Rectal smooth muscle tissue (tissue), 1 donor: ENCODE measurements around the gene AKAP10.
"Not testable (repeated sequence)": the region's sequence is repeated elsewhere in the genome, so short reads cannot be mapped to it uniquely, and the experiment has no call there.

ENCODE experiments used
- H3K27ac ChIP-seq: one replicate; pipeline ENCODE4 v1.7.0; 2013; ENCODE audit warnings: low read depth, low read length, inconsistent platforms
- H3K27me3 ChIP-seq: one replicate; pipeline ENCODE4 v1.7.0; 2013; ENCODE audit warnings: low read length; ENCODE audit not compliant: control insufficient read depth, insufficient read depth
- H3K36me3 ChIP-seq: one replicate; pipeline ENCODE4 v1.7.0; 2013; ENCODE audit warnings: low read length; ENCODE audit not compliant: control insufficient read depth, insufficient read depth
- H3K4me1 ChIP-seq: one replicate; pipeline ENCODE4 v1.7.0; 2013; ENCODE audit warnings: low read length; ENCODE audit not compliant: control insufficient read depth, insufficient read depth
- H3K4me3 ChIP-seq: one replicate; pipeline ENCODE4 v1.7.0; 2013; ENCODE audit warnings: low read length
- H3K9ac ChIP-seq: one replicate; pipeline ENCODE4 v1.7.0; 2013; ENCODE audit warnings: low read length

AKAP10 gene

GRCh38 chr17:19962954-19963353 is 14.7 kb downstream of the AKAP10 start:
- H3K27ac ChIP-seq, H3K4me3 ChIP-seq, H3K27me3 ChIP-seq, H3K36me3 ChIP-seq, H3K9ac ChIP-seq, H3K4me1 ChIP-seq: not testable (repeated sequence)

- Histone ChIP-seq H3K4me3 (no peak overlapping the region), H3K4me1 (no peaks in the 10 kb centered on the region), H3K27me3 (no peaks in the 10 kb centered on the region), H3K36me3 (peaks cover 6% of the 10 kb centered on the region), H3K9ac (no peak overlapping the region), H3K27ac (no peak overlapping the region)
Observed at GRCh38 chr17:19958023-19958422, 19.6 kb downstream of the AKAP10 start.

GRCh38 chr17:19955099-19955498 is 22.5 kb downstream of the AKAP10 start:
- H3K4me3 ChIP-seq: no peak overlapping the region
- no peak overlapping the region for H3K27ac ChIP-seq
- no peak overlapping the region for H3K9ac ChIP-seq
- no peaks in the 10 kb centered on the region for H3K27me3 ChIP-seq
- H3K36me3 ChIP-seq: peaks cover 6% of the 10 kb centered on the region
- H3K4me1 ChIP-seq: no peaks in the 10 kb centered on the region

GRCh38 chr17:19951411-19951810 is 26.2 kb downstream of the AKAP10 start:
- not testable (repeated sequence) for H3K4me1 ChIP-seq, H3K4me3 ChIP-seq, H3K27ac ChIP-seq, H3K27me3 ChIP-seq, H3K36me3 ChIP-seq, H3K9ac ChIP-seq

- not testable (repeated sequence) for H3K4me1 ChIP-seq, H3K27me3 ChIP-seq, H3K4me3 ChIP-seq, H3K36me3 ChIP-seq, H3K27ac ChIP-seq, H3K9ac ChIP-seq
Observed at GRCh38 chr17:19950624-19951195, 26.9 kb downstream of the AKAP10 start.

GRCh38 chr17:19948116-19948943 is 29.3 kb downstream of the AKAP10 start:
- no peak overlapping the region for H3K4me3 ChIP-seq
- no peak overlapping the region for H3K27ac ChIP-seq
- H3K27me3 ChIP-seq: no peaks in the 10 kb centered on the region
- no peak overlapping the region for H3K9ac ChIP-seq
- peaks cover 2% of the 10 kb centered on the region for H3K36me3 ChIP-seq
- H3K4me1 ChIP-seq: no peaks in the 10 kb centered on the region

GRCh38 chr17:19946921-19947320 is 30.7 kb downstream of the AKAP10 start:
- Histone ChIP-seq H3K4me1 (peaks cover 2% of the 10 kb centered on the region), H3K9ac (no peak overlapping the region), H3K4me3 (no peak overlapping the region), H3K36me3 (peaks cover 2% of the 10 kb centered on the region), H3K27ac (no peak overlapping the region), H3K27me3 (no peaks in the 10 kb centered on the region)

- Histone ChIP-seq H3K9ac (no peak overlapping the region), H3K4me1 (peaks cover 12% of the 10 kb centered on the region), H3K36me3 (peaks cover 2% of the 10 kb centered on the region), H3K27ac (no peak overlapping the region), H3K27me3 (no peaks in the 10 kb centered on the region), H3K4me3 (no peak overlapping the region)
Observed at GRCh38 chr17:19945009-19945626, 32.5 kb downstream of the AKAP10 start.

- peaks cover 12% of the 10 kb centered on the region for H3K4me1 ChIP-seq
- H3K27me3 ChIP-seq: no peaks in the 10 kb centered on the region
- H3K27ac ChIP-seq: no peak overlapping the region
- no peak overlapping the region for H3K9ac ChIP-seq
- no peak overlapping the region for H3K4me3 ChIP-seq
- H3K36me3 ChIP-seq: peaks cover 2% of the 10 kb centered on the region
Observed at GRCh38 chr17:19943599-19943998, 34.0 kb downstream of the AKAP10 start.

- no peak overlapping the region for H3K4me3 ChIP-seq
- H3K36me3 ChIP-seq: peaks cover 2% of the 10 kb centered on the region
- no peaks in the 10 kb centered on the region for H3K27me3 ChIP-seq
- H3K27ac ChIP-seq: no peak overlapping the region
- H3K4me1 ChIP-seq: peaks cover 12% of the 10 kb centered on the region
- no peak overlapping the region for H3K9ac ChIP-seq
Observed at GRCh38 chr17:19943026-19943425, 34.6 kb downstream of the AKAP10 start.

GRCh38 chr17:19940722-19941464 is 36.7 kb downstream of the AKAP10 start:
- H3K9ac ChIP-seq: no peak overlapping the region
- no peaks in the 10 kb centered on the region for H3K27me3 ChIP-seq
- H3K4me3 ChIP-seq: no peak overlapping the region
- H3K27ac ChIP-seq: no peak overlapping the region
- H3K4me1 ChIP-seq: peaks cover 12% of the 10 kb centered on the region
- H3K36me3 ChIP-seq: peaks cover 3% of the 10 kb centered on the region

- Histone ChIP-seq H3K9ac (no peak overlapping the region), H3K27ac (no peak overlapping the region), H3K4me3 (no peak overlapping the region), H3K36me3 (peaks cover 4% of the 10 kb centered on the region), H3K27me3 (no peaks in the 10 kb centered on the region), H3K4me1 (peaks cover 12% of the 10 kb centered on the region)
Observed at GRCh38 chr17:19939993-19940721, 37.5 kb downstream of the AKAP10 start.
